Transverse colon (tissue), 4 donors: ENCODE measurements around the gene BMP6.
A peak's percentile ranks its signal among the peaks of the same experiment; 100 is the strongest.

Experiments
- POLR2A ChIP-seq: fragments of 450-650 bp; IDR thresholded peaks from one replicate; pipeline ENCODE4 v1.6.1; 2016; ENCODE audit warnings: antibody characterized with exemption, mild to moderate bottlenecking, moderate library complexity
- POLR2AphosphoS5 ChIP-seq, 3 donors: sonication (generic); formaldehyde crosslinking; IDR thresholded peaks; one replicate each; pipeline ENCODE4 v1.6.1; 2016; ENCODE audit warnings: antibody characterized with exemption in 3 of 3
- TF ChIP-seq, protein P1 (sequence below), 5 experiments: fragments of 200-600 bp in 3 of 5; fragments of 450-650 bp in 2 of 5; sonication (generic) in 3 of 5; IDR thresholded peaks; 1 replicate in 2 of 5; 2 replicates in 3 of 5; pipeline ENCODE4 v1.5.1; 2016 to 2017; ENCODE audit warnings: antibody characterized with exemption in 5 of 5, inconsistent platforms in 3 of 5, mild to moderate bottlenecking in 2 of 5, moderate library complexity in 1 of 5

DNA sequence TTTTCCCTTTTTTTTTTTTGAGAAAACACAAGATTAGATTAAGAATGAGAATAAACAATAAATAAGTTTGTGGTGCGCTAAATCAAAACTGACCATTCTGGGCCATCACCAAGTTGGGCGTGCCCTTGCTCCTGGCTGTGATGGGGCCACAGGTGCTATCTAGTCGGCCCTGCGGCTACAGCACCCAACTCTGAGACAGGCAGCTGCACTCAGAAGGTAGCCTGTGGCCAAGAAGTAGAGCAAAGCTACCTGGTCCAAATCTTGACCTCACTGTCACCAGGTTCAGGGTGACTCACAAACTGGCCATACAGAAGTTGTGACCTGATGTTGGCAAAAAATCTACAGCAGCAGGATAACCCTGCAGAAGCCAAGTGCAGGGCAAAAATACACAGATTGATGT, 181.3 kb downstream of the BMP6 start:
- TF ChIP-seq, protein P1, sequence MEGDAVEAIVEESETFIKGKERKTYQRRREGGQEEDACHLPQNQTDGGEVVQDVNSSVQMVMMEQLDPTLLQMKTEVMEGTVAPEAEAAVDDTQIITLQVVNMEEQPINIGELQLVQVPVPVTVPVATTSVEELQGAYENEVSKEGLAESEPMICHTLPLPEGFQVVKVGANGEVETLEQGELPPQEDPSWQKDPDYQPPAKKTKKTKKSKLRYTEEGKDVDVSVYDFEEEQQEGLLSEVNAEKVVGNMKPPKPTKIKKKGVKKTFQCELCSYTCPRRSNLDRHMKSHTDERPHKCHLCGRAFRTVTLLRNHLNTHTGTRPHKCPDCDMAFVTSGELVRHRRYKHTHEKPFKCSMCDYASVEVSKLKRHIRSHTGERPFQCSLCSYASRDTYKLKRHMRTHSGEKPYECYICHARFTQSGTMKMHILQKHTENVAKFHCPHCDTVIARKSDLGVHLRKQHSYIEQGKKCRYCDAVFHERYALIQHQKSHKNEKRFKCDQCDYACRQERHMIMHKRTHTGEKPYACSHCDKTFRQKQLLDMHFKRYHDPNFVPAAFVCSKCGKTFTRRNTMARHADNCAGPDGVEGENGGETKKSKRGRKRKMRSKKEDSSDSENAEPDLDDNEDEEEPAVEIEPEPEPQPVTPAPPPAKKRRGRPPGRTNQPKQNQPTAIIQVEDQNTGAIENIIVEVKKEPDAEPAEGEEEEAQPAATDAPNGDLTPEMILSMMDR (IDR thresholded peaks at IDR 0.05) = no peak
- TF ChIP-seq POLR2A = no peak
- TF ChIP-seq POLR2AphosphoS5 (IDR thresholded peaks at IDR 0.05) = peak in 1 of 3 donors; percentile 10
